ENCODE measurements around the gene APOH.

The APOH gene

DNA sequence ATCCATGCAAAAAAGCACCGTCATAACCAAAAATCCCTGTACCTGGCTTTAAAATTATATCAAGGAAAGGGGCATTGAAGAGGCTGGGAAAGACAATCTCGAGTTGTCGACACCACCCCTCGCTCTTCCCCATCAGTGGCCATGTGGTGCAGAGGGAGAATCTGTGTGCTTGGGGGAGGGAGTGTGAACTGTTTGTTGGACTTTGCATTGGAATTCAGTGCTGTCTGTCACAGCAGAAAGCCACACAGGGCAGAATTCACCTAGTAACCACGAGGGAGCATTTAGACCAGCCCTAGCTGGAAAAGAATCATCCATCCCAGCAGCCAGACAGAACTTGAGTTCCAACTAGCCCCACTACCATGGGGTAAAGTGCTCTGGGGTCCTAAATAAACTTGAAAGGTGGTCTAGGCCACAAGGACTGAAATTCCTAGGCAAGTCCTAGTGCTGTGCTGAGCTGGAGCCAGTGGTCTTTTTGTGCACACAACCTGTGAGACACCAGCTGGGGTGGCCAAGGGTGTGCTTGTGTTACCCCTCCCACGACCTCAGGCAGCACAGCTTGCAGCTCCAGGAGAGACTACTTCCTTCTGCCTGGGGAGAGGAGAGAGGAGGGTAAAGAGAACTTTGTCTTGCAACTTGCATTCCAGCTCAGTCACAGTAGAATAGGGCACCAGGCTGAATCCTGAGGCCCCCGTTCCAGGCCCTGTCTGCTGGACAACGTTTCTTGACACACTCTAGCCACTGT is 25.8 kb downstream of the APOH start:
- no peaks in the 10 kb centered on the region for H3K9me3 ChIP-seq (ENCODE audit: insufficient read depth, low read length, severe bottlenecking)
- H3K4me2 ChIP-seq (ENCODE audit: insufficient read depth, low read length) = no peak overlapping the region
- ATAC-seq (ENCODE audit: insufficient read depth, low read depth) = 0 out of 3 replicates have a peak, but pooled peaks have one; percentile 25
- no peak overlapping the region for H3K27ac ChIP-seq (ENCODE audit: low read length)
- no peak overlapping the region for H3K4me3 ChIP-seq (ENCODE audit: low read depth in 1 of 2, low read length in 2 of 2)
- no peak for DNase-seq
- H3K27me3 ChIP-seq (ENCODE audit: insufficient read depth, low read length, poor library complexity) = no peaks in the 10 kb centered on the region
- H3K9ac ChIP-seq (ENCODE audit: low read depth, low read length) = no peak overlapping the region
- H3K36me3 ChIP-seq (ENCODE audit: insufficient read depth, low read length) = no peaks in the 10 kb centered on the region
- no peak for TF ChIP-seq EZH2 (IDR thresholded peaks at IDR 0.05; ENCODE audit: borderline replicate concordance, low read depth, low read length, severe bottlenecking)
- TF ChIP-seq, protein P1, sequence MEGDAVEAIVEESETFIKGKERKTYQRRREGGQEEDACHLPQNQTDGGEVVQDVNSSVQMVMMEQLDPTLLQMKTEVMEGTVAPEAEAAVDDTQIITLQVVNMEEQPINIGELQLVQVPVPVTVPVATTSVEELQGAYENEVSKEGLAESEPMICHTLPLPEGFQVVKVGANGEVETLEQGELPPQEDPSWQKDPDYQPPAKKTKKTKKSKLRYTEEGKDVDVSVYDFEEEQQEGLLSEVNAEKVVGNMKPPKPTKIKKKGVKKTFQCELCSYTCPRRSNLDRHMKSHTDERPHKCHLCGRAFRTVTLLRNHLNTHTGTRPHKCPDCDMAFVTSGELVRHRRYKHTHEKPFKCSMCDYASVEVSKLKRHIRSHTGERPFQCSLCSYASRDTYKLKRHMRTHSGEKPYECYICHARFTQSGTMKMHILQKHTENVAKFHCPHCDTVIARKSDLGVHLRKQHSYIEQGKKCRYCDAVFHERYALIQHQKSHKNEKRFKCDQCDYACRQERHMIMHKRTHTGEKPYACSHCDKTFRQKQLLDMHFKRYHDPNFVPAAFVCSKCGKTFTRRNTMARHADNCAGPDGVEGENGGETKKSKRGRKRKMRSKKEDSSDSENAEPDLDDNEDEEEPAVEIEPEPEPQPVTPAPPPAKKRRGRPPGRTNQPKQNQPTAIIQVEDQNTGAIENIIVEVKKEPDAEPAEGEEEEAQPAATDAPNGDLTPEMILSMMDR (IDR thresholded peaks at IDR 0.05; ENCODE audit: borderline replicate concordance, extremely low read depth, low read length, poor library complexity, severe bottlenecking) = no peak
- H2AFZ ChIP-seq (ENCODE audit: low read depth, low read length) = no peak overlapping the region
- no peaks in the 10 kb centered on the region for H4K20me1 ChIP-seq (ENCODE audit: insufficient read depth, low read length)
- no peaks in the 10 kb centered on the region for H3K4me1 ChIP-seq (ENCODE audit: insufficient read depth, low read length)
- H3K79me2 ChIP-seq (ENCODE audit: insufficient read depth, low read length) = no peaks in the 10 kb centered on the region

DNA sequence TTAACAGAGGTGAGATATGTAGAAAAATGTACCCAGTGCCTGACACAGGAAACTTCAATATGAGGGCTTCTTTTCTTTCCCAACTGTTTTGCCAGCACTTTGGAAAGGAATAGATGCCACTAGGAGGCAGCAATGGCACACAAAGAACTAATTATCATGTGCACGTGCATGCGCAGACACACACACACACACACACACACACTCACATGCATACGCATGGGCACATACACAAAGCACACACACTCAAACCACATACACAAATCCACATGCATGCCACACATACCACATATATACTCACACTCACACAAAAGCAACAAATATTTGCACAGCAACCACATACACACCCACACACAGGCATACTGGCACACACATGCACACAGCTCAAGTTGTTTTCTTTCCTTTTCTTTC is 28.5 kb downstream of the APOH start:
- Histone ChIP-seq H3K4me2 (ENCODE audit: insufficient read depth, low read length) (no peak overlapping the region), H3K27me3 (ENCODE audit: insufficient read depth, low read length, poor library complexity) (no peaks in the 10 kb centered on the region), H3K4me1 (ENCODE audit: insufficient read depth, low read length) (no peaks in the 10 kb centered on the region), H3K27ac (ENCODE audit: low read length) (no peak overlapping the region), H2AFZ (ENCODE audit: low read depth, low read length) (no peak overlapping the region), H4K20me1 (ENCODE audit: insufficient read depth, low read length) (no peaks in the 10 kb centered on the region), H3K9me3 (ENCODE audit: insufficient read depth, low read length, severe bottlenecking) (no peaks in the 10 kb centered on the region), H3K4me3 (ENCODE audit: low read depth in 1 of 2, low read length in 2 of 2) (no peak overlapping the region), H3K9ac (ENCODE audit: low read depth, low read length) (no peak overlapping the region), H3K36me3 (ENCODE audit: insufficient read depth, low read length) (no peaks in the 10 kb centered on the region), H3K79me2 (ENCODE audit: insufficient read depth, low read length) (no peaks in the 10 kb centered on the region)
- ATAC-seq (ENCODE audit: insufficient read depth, low read depth) (peak; percentile 59; the same call in 1 of the 3 replicates), DNase-seq (peak; percentile 58)
- no peak for TF ChIP-seq EZH2 (IDR thresholded peaks at IDR 0.05; ENCODE audit: borderline replicate concordance, low read depth, low read length, severe bottlenecking)
- TF ChIP-seq, protein P1 (IDR thresholded peaks at IDR 0.05; ENCODE audit: borderline replicate concordance, extremely low read depth, low read length, poor library complexity, severe bottlenecking) = peak; percentile 72

DNA sequence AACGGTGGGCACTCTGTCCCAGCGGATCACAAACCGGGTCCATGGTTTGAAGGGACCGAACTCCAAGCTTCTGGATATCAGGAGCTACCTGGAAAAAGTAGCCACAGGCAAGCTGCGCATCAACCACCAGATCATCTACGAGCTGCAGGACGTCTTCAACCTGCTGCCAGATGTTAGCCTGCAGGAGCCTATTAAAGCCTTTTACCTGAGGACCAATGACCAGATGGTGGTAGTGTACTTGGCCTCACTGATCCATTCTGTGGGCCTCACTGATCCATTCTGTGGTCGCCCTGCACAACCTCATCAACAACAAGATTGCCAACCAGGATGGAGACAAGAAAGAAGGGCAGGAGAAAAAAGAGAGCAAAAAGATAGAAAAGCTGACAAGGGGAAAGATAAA is 31.0 kb downstream of the APOH start:
- no peak for ATAC-seq (ENCODE audit: insufficient read depth, low read depth)
- H3K4me3 ChIP-seq (ENCODE audit: low read depth in 1 of 2, low read length in 2 of 2) = no peak overlapping the region

More for the DNA sequence above, 31.0 kb downstream of the APOH start:
- Histone ChIP-seq H3K27ac (ENCODE audit: low read length) (no peak overlapping the region), H3K36me3 (ENCODE audit: insufficient read depth, low read length) (no peaks in the 10 kb centered on the region), H3K4me2 (ENCODE audit: insufficient read depth, low read length) (no peak overlapping the region), H2AFZ (ENCODE audit: low read depth, low read length) (no peak overlapping the region), H3K4me1 (ENCODE audit: insufficient read depth, low read length) (no peaks in the 10 kb centered on the region), H3K9ac (ENCODE audit: low read depth, low read length) (no peak overlapping the region), H3K9me3 (ENCODE audit: insufficient read depth, low read length, severe bottlenecking) (no peaks in the 10 kb centered on the region), H4K20me1 (ENCODE audit: insufficient read depth, low read length) (no peaks in the 10 kb centered on the region), H3K27me3 (ENCODE audit: insufficient read depth, low read length, poor library complexity) (no peaks in the 10 kb centered on the region), H3K79me2 (ENCODE audit: insufficient read depth, low read length) (no peaks in the 10 kb centered on the region)
- TF ChIP-seq, protein P1 (IDR thresholded peaks at IDR 0.05; ENCODE audit: borderline replicate concordance, extremely low read depth, low read length, poor library complexity, severe bottlenecking) = no peak
- no peak for TF ChIP-seq EZH2 (IDR thresholded peaks at IDR 0.05; ENCODE audit: borderline replicate concordance, low read depth, low read length, severe bottlenecking)
- no peak for DNase-seq

Data from DND-41 (cell line).